ENCODE results near the gene TSPAN17. TPM values are rescaled to one million over a fixed set of nuclear protein-coding genes. Genes with fewer than 3 reads are reported as not detected.

Gene TSPAN17
- total and polyA plus RNA-seq, 9 of the 15 experiments (the other 6 are each of a cell fraction or from before 2014, with no cell fraction given): 0.73 to 58.3 (median 34.5) TPM

DNA sequence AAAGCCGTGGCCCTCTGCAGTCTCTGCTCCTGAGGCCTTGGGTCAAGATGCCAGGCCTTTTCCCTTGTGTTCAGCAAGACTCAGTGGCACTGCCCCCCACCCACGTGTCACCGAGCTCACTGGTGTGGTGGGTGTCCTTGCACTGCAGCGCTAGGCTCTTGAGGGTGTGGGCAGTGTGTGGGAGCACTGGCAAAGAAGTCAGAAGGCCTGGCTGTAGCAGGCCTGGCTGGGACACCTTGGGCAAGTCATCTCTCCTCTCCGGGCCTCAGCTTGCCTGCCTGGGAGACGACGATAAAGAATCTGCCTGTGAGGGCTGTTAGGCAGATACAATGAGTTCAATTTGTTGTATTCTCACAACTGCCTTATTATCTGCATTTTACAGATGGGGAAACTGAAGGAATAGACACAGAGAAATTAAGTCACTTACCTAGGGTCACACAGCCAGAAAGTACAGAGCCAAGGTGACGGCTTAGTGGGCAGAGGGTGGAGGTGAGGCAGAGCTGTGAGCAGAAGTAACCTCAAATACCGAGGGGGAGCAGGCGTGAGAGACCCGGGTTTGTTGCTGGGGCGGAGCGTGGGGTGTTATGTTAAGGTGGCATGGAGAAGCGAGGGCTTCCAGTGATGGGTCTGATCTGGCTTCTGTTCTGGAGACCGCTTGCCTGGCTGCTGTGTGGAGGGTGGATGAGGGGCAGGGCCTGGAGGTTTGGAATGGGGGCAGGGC, 1.4 kb downstream of the TSPAN17 start (continued):
- TF ChIP-seq DMBX1 (CRISPR knock-in tag; IDR thresholded peaks at IDR 0.05; ENCODE audit: borderline replicate concordance) (peak; percentile 66; the same call in 1 of the 2 replicates), ZNF165 (CRISPR knock-in tag; IDR thresholded peaks at IDR 0.05; ENCODE audit: borderline replicate concordance) (no peak), DPF2 (IDR thresholded peaks at IDR 0.05) (peak; percentile 85), ZNF79 (CRISPR knock-in tag; IDR thresholded peaks at IDR 0.05; ENCODE audit: low read depth) (no peak), TAF9B (IDR thresholded peaks at IDR 0.05; ENCODE audit: partially characterized antibody) (no peak), NR2C2 (CRISPR knock-in tag; IDR thresholded peaks at IDR 0.05) (no peak), NR2C2 (tag; IDR thresholded peaks at IDR 0.05) (no peak), TCF3 (CRISPR knock-in tag; IDR thresholded peaks at IDR 0.05) (peak; percentile 95), RFX7 (CRISPR knock-in tag; IDR thresholded peaks at IDR 0.05) (no peak), NCOA2 (IDR thresholded peaks at IDR 0.05; ENCODE audit: partially characterized antibody in 2 of 2) (no peak), ZNF561 (CRISPR knock-in tag; conservative IDR thresholded peaks at IDR 0.05) (no peak), PHF21A (IDR thresholded peaks at IDR 0.05; ENCODE audit: borderline replicate concordance, low read depth) (no peak), EZH2 (IDR thresholded peaks at IDR 0.05; ENCODE audit: borderline replicate concordance, low read depth, low read length) (no peak), STAT5B (CRISPR knock-in tag; IDR thresholded peaks at IDR 0.05) (no peak), SETDB1 (IDR thresholded peaks at IDR 0.05; ENCODE audit: low read length) (no peak), SNIP1 (IDR thresholded peaks at IDR 0.05; ENCODE audit: low read depth) (no peak), TEAD2 (tag; IDR thresholded peaks at IDR 0.05) (no peak), XRCC4 (IDR thresholded peaks at IDR 0.05; ENCODE audit: extremely low read depth, insufficient read depth, insufficient read length) (no peak), BRF1 (IDR thresholded peaks at IDR 0.05; ENCODE audit: borderline replicate concordance, extremely low read depth, insufficient read length) (no peak), CHD1 (IDR thresholded peaks at IDR 0.05; ENCODE audit: low read length) (no peak), FOXP1 (CRISPR knock-in tag; IDR thresholded peaks at IDR 0.05) (no peak), SAFB (IDR thresholded peaks at IDR 0.05; ENCODE audit: borderline replicate concordance, low read depth, low read length) (no peak)
- TF ChIP-seq, protein P1, sequence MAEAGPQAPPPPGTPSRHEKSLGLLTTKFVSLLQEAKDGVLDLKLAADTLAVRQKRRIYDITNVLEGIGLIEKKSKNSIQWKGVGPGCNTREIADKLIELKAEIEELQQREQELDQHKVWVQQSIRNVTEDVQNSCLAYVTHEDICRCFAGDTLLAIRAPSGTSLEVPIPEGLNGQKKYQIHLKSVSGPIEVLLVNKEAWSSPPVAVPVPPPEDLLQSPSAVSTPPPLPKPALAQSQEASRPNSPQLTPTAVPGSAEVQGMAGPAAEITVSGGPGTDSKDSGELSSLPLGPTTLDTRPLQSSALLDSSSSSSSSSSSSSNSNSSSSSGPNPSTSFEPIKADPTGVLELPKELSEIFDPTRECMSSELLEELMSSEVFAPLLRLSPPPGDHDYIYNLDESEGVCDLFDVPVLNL (CRISPR knock-in tag; IDR thresholded peaks at IDR 0.05; ENCODE audit: low read depth): no peak
- TF ChIP-seq, protein P2, sequence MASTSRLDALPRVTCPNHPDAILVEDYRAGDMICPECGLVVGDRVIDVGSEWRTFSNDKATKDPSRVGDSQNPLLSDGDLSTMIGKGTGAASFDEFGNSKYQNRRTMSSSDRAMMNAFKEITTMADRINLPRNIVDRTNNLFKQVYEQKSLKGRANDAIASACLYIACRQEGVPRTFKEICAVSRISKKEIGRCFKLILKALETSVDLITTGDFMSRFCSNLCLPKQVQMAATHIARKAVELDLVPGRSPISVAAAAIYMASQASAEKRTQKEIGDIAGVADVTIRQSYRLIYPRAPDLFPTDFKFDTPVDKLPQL (IDR thresholded peaks at IDR 0.05; ENCODE audit: extremely low read depth, insufficient read length): no peak
- TF ChIP-seq, protein P3, sequence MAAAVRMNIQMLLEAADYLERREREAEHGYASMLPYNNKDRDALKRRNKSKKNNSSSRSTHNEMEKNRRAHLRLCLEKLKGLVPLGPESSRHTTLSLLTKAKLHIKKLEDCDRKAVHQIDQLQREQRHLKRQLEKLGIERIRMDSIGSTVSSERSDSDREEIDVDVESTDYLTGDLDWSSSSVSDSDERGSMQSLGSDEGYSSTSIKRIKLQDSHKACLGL (CRISPR knock-in tag; IDR thresholded peaks at IDR 0.05; ENCODE audit: borderline replicate concordance, poor library complexity, severe bottlenecking): no peak
- TF ChIP-seq, protein P4, sequence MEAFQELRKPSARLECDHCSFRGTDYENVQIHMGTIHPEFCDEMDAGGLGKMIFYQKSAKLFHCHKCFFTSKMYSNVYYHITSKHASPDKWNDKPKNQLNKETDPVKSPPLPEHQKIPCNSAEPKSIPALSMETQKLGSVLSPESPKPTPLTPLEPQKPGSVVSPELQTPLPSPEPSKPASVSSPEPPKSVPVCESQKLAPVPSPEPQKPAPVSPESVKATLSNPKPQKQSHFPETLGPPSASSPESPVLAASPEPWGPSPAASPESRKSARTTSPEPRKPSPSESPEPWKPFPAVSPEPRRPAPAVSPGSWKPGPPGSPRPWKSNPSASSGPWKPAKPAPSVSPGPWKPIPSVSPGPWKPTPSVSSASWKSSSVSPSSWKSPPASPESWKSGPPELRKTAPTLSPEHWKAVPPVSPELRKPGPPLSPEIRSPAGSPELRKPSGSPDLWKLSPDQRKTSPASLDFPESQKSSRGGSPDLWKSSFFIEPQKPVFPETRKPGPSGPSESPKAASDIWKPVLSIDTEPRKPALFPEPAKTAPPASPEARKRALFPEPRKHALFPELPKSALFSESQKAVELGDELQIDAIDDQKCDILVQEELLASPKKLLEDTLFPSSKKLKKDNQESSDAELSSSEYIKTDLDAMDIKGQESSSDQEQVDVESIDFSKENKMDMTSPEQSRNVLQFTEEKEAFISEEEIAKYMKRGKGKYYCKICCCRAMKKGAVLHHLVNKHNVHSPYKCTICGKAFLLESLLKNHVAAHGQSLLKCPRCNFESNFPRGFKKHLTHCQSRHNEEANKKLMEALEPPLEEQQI (IDR thresholded peaks at IDR 0.05): no peak
